Keratinocyte (primary cell): ENCODE measurements around the gene CCDC27. TPM values are rescaled to one million over a fixed set of nuclear protein-coding genes. Genes with fewer than 3 reads are reported as not detected.

Experiments
- DNase-seq: peaks from one replicate; pipeline ENCODE4 v3.0.0-alpha.2; 2011; ENCODE audit warnings: low read depth, missing footprints, low spot score
- FAIRE-seq: peaks from 2 replicates; lab custom pipeline; 2011; peaks lifted over from hg19 to GRCh38; lab: Jason Lieb, UNC
- H2AFZ ChIP-seq: 2 replicates; pipeline ENCODE4 v1.6.0; 2012; ENCODE audit warnings: low read length, control low read depth, inconsistent platforms; ENCODE audit not compliant: control insufficient read depth
- H3K27ac ChIP-seq: 2 replicates; pipeline ENCODE4 v1.5.1; 2011; ENCODE audit warnings: low read length; ENCODE audit not compliant: control insufficient read depth, insufficient read depth
- H3K27me3 ChIP-seq: 3 replicates; pipeline ENCODE4 v1.6.0; 2011; ENCODE audit warnings: low read length; ENCODE audit not compliant: control insufficient read depth, insufficient read depth; ENCODE audit errors: extremely low read depth
- H3K36me3 ChIP-seq, 2 experiments: 2 replicates in 1 of 2; 3 replicates in 1 of 2; pipeline ENCODE4 v1.5.1; 2011; ENCODE audit warnings: low read length in 2 of 2, mild to moderate bottlenecking in 1 of 2; ENCODE audit not compliant: control insufficient read depth in 2 of 2, insufficient read depth in 2 of 2; ENCODE audit errors: extremely low read depth in 1 of 2
- H3K4me1 ChIP-seq: 3 replicates; pipeline ENCODE4 v1.5.1; 2011; ENCODE audit warnings: low read length; ENCODE audit not compliant: control insufficient read depth, insufficient read depth; ENCODE audit errors: extremely low read depth
- H3K4me2 ChIP-seq: 3 replicates; pipeline ENCODE4 v1.6.0; 2011; ENCODE audit warnings: low read depth, low read length; ENCODE audit not compliant: control insufficient read depth, insufficient read depth; ENCODE audit errors: extremely low read depth
- H3K4me3 ChIP-seq, 3 experiments: fragments of 200-600 bp in 1 of 3; sonication (generic) in 1 of 3; 2 replicates in 2 of 3; 3 replicates in 1 of 3; pipeline ENCODE4 v1.5.1; 2011 to 2016; ENCODE audit warnings: low read length in 3 of 3, mild to moderate bottlenecking in 3 of 3, control low read depth in 2 of 3, inconsistent platforms in 1 of 3, low read depth in 1 of 3, mixed read lengths in 1 of 3, mixed run types in 1 of 3, moderate library complexity in 1 of 3; ENCODE audit not compliant: control insufficient read depth in 2 of 3, insufficient read depth in 2 of 3; ENCODE audit errors: extremely low read depth in 1 of 3
- H3K79me2 ChIP-seq: 2 replicates; pipeline ENCODE4 v1.6.0; 2012; ENCODE audit warnings: low read length; ENCODE audit not compliant: control insufficient read depth, insufficient read depth
- H3K9ac ChIP-seq: 3 replicates; pipeline ENCODE4 v1.6.0; 2011; ENCODE audit warnings: low read length; ENCODE audit not compliant: control insufficient read depth, insufficient read depth; ENCODE audit errors: extremely low read depth
- H3K9me1 ChIP-seq: 3 replicates; pipeline ENCODE4 v1.6.0; 2011; ENCODE audit warnings: low read length; ENCODE audit not compliant: control insufficient read depth, insufficient read depth; ENCODE audit errors: extremely low read depth
- H3K9me3 ChIP-seq: 2 replicates; pipeline ENCODE4 v1.5.1; 2012; ENCODE audit warnings: low read depth, low read length; ENCODE audit not compliant: control insufficient read depth
- H4K20me1 ChIP-seq: 3 replicates; pipeline ENCODE4 v1.6.0; 2011; ENCODE audit warnings: low read length; ENCODE audit not compliant: control insufficient read depth, insufficient read depth; ENCODE audit errors: extremely low read depth
- CTCF ChIP-seq, 3 experiments: IDR thresholded peaks in 1 of 3; conservative IDR thresholded peaks in 1 of 3; optimal IDR thresholded peaks in 1 of 3; 2 replicates in 2 of 3; 3 replicates in 1 of 3; pipeline versions ENCODE3 to v1.5.1; 2011; ENCODE audit warnings: low read length in 3 of 3, mild to moderate bottlenecking in 3 of 3, moderate library complexity in 2 of 3, control low read depth in 1 of 3, inconsistent platforms in 1 of 3; ENCODE audit not compliant: insufficient read depth in 2 of 3; ENCODE audit errors: extremely low read depth in 1 of 3
- EZH2 ChIP-seq: IDR thresholded peaks from one replicate; pipeline ENCODE4 v1.6.1; 2012; ENCODE audit warnings: inconsistent platforms, mild to moderate bottlenecking, low read length, moderate library complexity
- dilution Hi-C: fragments of 300-500 bp; cut with MboI; formaldehyde crosslinking; loops from one replicate; pipeline ENCODE4 v1.7.0; 2020; ENCODE audit warnings: low sequenced_read_pairs; ENCODE audit not compliant: extremely low pct_ligation_motif_present
- polyA plus RNA-seq, 5 experiments: library from polyadenylated mRNA; depleted of rRNA in 3 of 5; stranded (reverse) in 3 of 5; stranded (forward) in 1 of 5; unstranded in 1 of 5; fragments of >200 nt; gene quantifications; 1 replicate in 1 of 5; 2 replicates in 3 of 5; 3 replicates in 1 of 5; pipeline versions ENCODE4 v1.2.1 to v1.2.3, GENCODE V29; 2011 to 2012; ENCODE audit warnings: missing spikeins in 2 of 5, low read depth in 1 of 5, low replicate concordance in 1 of 5

Gene CCDC27
- polyA plus RNA-seq, 1 donor (not counting 4 experiments of a cell fraction or from before 2014, with no cell fraction given) = not detected

- Histone ChIP-seq H4K20me1 (no peaks in the 10 kb centered on the region), H3K9ac (peak overlapping the region; percentile 31), H3K27me3 (peaks cover 22% of the 10 kb centered on the region), H3K4me1 (peaks cover 49% of the 10 kb centered on the region), H3K4me2 (peak overlapping the region; percentile 69), H2AFZ (no peak overlapping the region), H3K79me2 (no peaks in the 10 kb centered on the region), H3K4me3 (no peak overlapping the region), H3K27ac (peak overlapping the region; percentile 61), H3K9me1 (peaks cover 2% of the 10 kb centered on the region), H3K36me3 (no peaks in the 10 kb centered on the region), H3K9me3 (no peaks in the 10 kb centered on the region)
- TF ChIP-seq EZH2 (no peak), CTCF (optimal IDR thresholded peaks at IDR 0.05 in 1 of 3, IDR thresholded peaks at IDR 0.05 in 1 of 3, conservative IDR thresholded peaks at IDR 0.05 in 1 of 3; ENCODE audit: extremely low read depth in 1 of 3, insufficient read depth in 2 of 3, low read length in 3 of 3) (no peak)
- no peak for FAIRE-seq
- dilution Hi-C loops = no loop called here
- DNase-seq = no peak
Observed at GRCh38 chr1:3712573-3713535, 39.4 kb upstream of the CCDC27 start.

GRCh38 chr1:3713840-3714239 lies 38.4 kb upstream of the CCDC27 start:
- dilution Hi-C loops = no loop called here
- Histone ChIP-seq H4K20me1 (no peaks in the 10 kb centered on the region), H3K4me2 (no peak overlapping the region), H3K27me3 (peaks cover 15% of the 10 kb centered on the region), H3K9me3 (no peaks in the 10 kb centered on the region), H2AFZ (no peak overlapping the region), H3K36me3 (no peaks in the 10 kb centered on the region), H3K9ac (no peak overlapping the region), H3K79me2 (no peaks in the 10 kb centered on the region), H3K9me1 (peaks cover 2% of the 10 kb centered on the region), H3K4me3 (no peak overlapping the region), H3K4me1 (peaks cover 48% of the 10 kb centered on the region), H3K27ac (no peak overlapping the region)
- no peak for FAIRE-seq
- TF ChIP-seq CTCF (optimal IDR thresholded peaks at IDR 0.05 in 1 of 3, IDR thresholded peaks at IDR 0.05 in 1 of 3, conservative IDR thresholded peaks at IDR 0.05 in 1 of 3; ENCODE audit: extremely low read depth in 1 of 3, insufficient read depth in 2 of 3, low read length in 3 of 3) (no peak), EZH2 (no peak)
- no peak for DNase-seq
